Kidney epithelial cell (primary cell): ENCODE data around the gene OBP2A. TPM values are rescaled to one million over a fixed set of nuclear protein-coding genes. Genes with fewer than 3 reads are reported as not detected.
"Not testable (repeated sequence)": the region's sequence is repeated elsewhere in the genome, so short reads cannot be mapped to it uniquely, and the experiment has no call there.

ENCODE experiments used
- DNase-seq: peaks from one replicate; pipeline ENCODE4 v3.0.0-alpha.2; 2010; ENCODE audit warnings: low read depth
- H3K27me3 ChIP-seq: 2 replicates; pipeline ENCODE4 v1.6.0; 2011; ENCODE audit warnings: low read length; ENCODE audit not compliant: control insufficient read depth, insufficient read depth
- H3K36me3 ChIP-seq: 2 replicates; pipeline ENCODE4 v1.5.1; 2011; ENCODE audit warnings: low read length; ENCODE audit not compliant: control insufficient read depth, insufficient read depth
- H3K4me3 ChIP-seq: 2 replicates; pipeline ENCODE4 v1.5.1; 2011; ENCODE audit warnings: low read depth, mild to moderate bottlenecking, control low read depth, low read length
- CTCF ChIP-seq: IDR thresholded peaks from 2 replicates; pipeline ENCODE4 v1.5.1; 2011; ENCODE audit warnings: mild to moderate bottlenecking, moderate library complexity, low read length, control low read depth, inconsistent platforms; ENCODE audit not compliant: insufficient read depth, poor library complexity, severe bottlenecking
- total RNA-seq: library from RNA; depleted of rRNA; stranded (reverse); fragments of >200 nt; gene quantifications from 2 replicates; pipeline ENCODE4 v1.2.3, GENCODE V29; 2015

Gene OBP2A
- total RNA-seq: not detected in 2 replicates

- H3K4me3 ChIP-seq, DNase-seq, H3K27me3 ChIP-seq, H3K36me3 ChIP-seq: not testable (repeated sequence)
These were observed at the start of gene OBP2A for GRCh38 chr9:135545646-135546176. Gene OBP2A, plus strand, starts transcription at chr9:135546126. Its CDS starts 55 bp downstream, at chr9:135546181.

- Histone ChIP-seq H3K27me3 (no peaks in the 10 kb centered on the region), H3K4me3 (no peak overlapping the region), H3K36me3 (no peaks in the 10 kb centered on the region)
- DNase-seq: no peak
- TF ChIP-seq CTCF: no peak
These were observed 47.4 kb upstream of the OBP2A start for GRCh38 chr9:135498381-135499126.

GRCh38 chr9:135499326-135500070 lies 46.4 kb upstream of the OBP2A start:
- peak; percentile 1 for TF ChIP-seq CTCF
- H3K36me3 ChIP-seq: no peaks in the 10 kb centered on the region
- H3K4me3 ChIP-seq: peak overlapping the region; percentile 82
- no peak for DNase-seq
- H3K27me3 ChIP-seq: no peaks in the 10 kb centered on the region

GRCh38 chr9:135500071-135500524 lies 45.8 kb upstream of the OBP2A start:
- Histone ChIP-seq H3K36me3 (no peaks in the 10 kb centered on the region), H3K27me3 (no peaks in the 10 kb centered on the region)
- no peak for TF ChIP-seq CTCF

GRCh38 chr9:135500525-135501260 lies 45.2 kb upstream of the OBP2A start, which contains the start of gene MRPS2:
Gene MRPS2, plus strand, starts transcription at chr9:135500682. Its CDS starts 29 bp downstream, at chr9:135500711.
- no peaks in the 10 kb centered on the region for H3K36me3 ChIP-seq

More at GRCh38 chr9:135500071-135500524, 45.8 kb upstream of the OBP2A start:
- H3K4me3 ChIP-seq: peak overlapping the region; percentile 82
- no peak for DNase-seq

More at GRCh38 chr9:135500525-135501260, 45.2 kb upstream of the OBP2A start, which contains the start of gene MRPS2:
- peak; percentile 63 for TF ChIP-seq CTCF
- no peak for DNase-seq
- Histone ChIP-seq H3K4me3 (peak within 1 kb of the TSS; percentile 82), H3K27me3 (no peaks in the 10 kb centered on the region)
